ENCODE data around the gene OR52H1. TPM values are rescaled to one million over a fixed set of nuclear protein-coding genes. Genes with fewer than 3 reads are reported as not detected.

OR52H1 gene
- total and polyA plus RNA-seq, 2 of the 8 experiments (the other 6 are each of a cell fraction or from before 2014, with no cell fraction given), result 0.09 TPM; not detected in 1

DNA sequence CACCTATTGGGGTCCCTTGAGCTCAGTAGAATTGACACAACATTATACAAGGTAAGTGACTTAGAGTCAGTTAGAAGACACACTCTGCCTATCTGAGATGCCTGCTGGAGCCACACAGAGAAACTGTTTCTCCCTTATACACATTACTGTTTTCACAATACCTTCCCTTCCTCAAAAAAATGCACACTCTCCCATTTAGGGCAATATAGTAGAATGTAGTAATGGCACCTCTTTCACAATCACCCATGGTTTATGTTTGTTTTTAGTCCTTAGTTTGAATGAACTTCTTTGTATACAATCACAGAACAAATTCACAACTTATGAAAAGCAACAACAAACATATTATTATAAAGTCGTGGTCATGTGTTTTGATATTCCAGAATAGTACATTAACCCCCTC, 14.3 kb downstream of the OR52H1 start:
- Histone ChIP-seq H3K4me2 (ENCODE audit: insufficient read depth in 1 of 2, low read depth in 2 of 2, low read length in 2 of 2) (no peak overlapping the region), H3K79me1 (ENCODE audit: low read depth, low read length) (no peaks in the 10 kb centered on the region), H2AFZ (ENCODE audit: low read length) (no peak overlapping the region), H3K4me3 (ENCODE audit: extremely low read depth in 1 of 4, insufficient read depth in 2 of 4, low read depth in 3 of 4, low read length in 4 of 4) (no peak overlapping the region), H3K9ac (replicated peaks in 1 of 4; ENCODE audit: extremely low read depth in 1 of 4, low read depth in 3 of 4, low read length in 3 of 4) (no peak overlapping the region), H2BK20ac (ENCODE audit: low read length) (no peak overlapping the region), H3K56ac (replicated peaks; ENCODE audit: insufficient read length, low read depth, low read length) (no peak overlapping the region), H4K8ac (ENCODE audit: extremely low read depth, insufficient read depth, low read length) (no peak overlapping the region), H3K23ac (ENCODE audit: insufficient read length) (no peak overlapping the region), H3K79me2 (ENCODE audit: control insufficient read depth in 1 of 2, insufficient read depth in 2 of 2, low read length in 2 of 2) (no peaks in the 10 kb centered on the region), H3K23me2 (ENCODE audit: low read depth, low read length) (no peaks in the 10 kb centered on the region), H3K14ac (ENCODE audit: insufficient read length) (no peak overlapping the region), H2BK12ac (ENCODE audit: low read depth, low read length) (no peak overlapping the region), H2BK5ac (ENCODE audit: low read depth, low read length) (no peak overlapping the region), H3K4ac (replicated peaks; ENCODE audit: insufficient read length, low read depth, low read length) (no peak overlapping the region), H2AK5ac (ENCODE audit: low read depth, low read length) (no peak overlapping the region), H4K20me1 (replicated peaks in 1 of 2; ENCODE audit: control insufficient read depth in 1 of 2, insufficient read depth in 2 of 2, low read length in 2 of 2) (no peaks in the 10 kb centered on the region), H3K36me3 (ENCODE audit: control insufficient read depth in 2 of 4, insufficient read depth in 4 of 4, low read length in 3 of 4) (no peaks in the 10 kb centered on the region), H3K27me3 (replicated peaks in 1 of 4; ENCODE audit: control insufficient read depth in 3 of 4, extremely low read depth in 1 of 4, insufficient read depth in 3 of 4, low read length in 3 of 4) (no peaks in the 10 kb centered on the region; a peak in 1 of 7 replicates), H3K18ac (ENCODE audit: extremely low read depth, low read length) (no peak overlapping the region), H3K9me3 (ENCODE audit: insufficient read depth in 2 of 2, low read depth in 1 of 2, low read length in 1 of 2) (no peaks in the 10 kb centered on the region), H2BK15ac (ENCODE audit: low read length) (no peak overlapping the region), H3K27ac (ENCODE audit: low read depth, low read length) (no peak overlapping the region), H3K4me1 (replicated peaks in 1 of 4; ENCODE audit: control insufficient read depth in 3 of 4, insufficient read depth in 4 of 4, low read length in 3 of 4) (no peaks in the 10 kb centered on the region), H4K5ac (ENCODE audit: insufficient read length, low read depth, low read length) (no peak overlapping the region), H2BK120ac (replicated peaks; ENCODE audit: low read depth, low read length) (no peak overlapping the region), H4K91ac (replicated peaks; ENCODE audit: insufficient read length, low read length) (no peak overlapping the region)
- POLR2A ChIA-PET (ENCODE audit: partially characterized antibody), result no interaction called here
- CTCF ChIA-PET (ENCODE audit: partially characterized antibody), result interaction anchor here (1.4 kb wide), 1 partner anchor 11 kb away, joined by 3 read pairs; no protein-coding TSS in a partner anchor
- FAIRE-seq, result no peak
- 85% methylated on average over 1 of the region's 1 CpG; no CpG with 5 or more reads in 1 of the 2 experiments for WGBS, 2 experiments (ENCODE audit: extremely low coverage in 1 of 2, insufficient coverage in 1 of 2, insufficient read length in 1 of 2, insufficient replicate concordance in 2 of 2, low coverage in 1 of 2, low lambda C conversion rate in 2 of 2, missing lambda C conversion rate in 1 of 2)
- DNase-seq (ENCODE audit: low read depth in 1 of 2, low spot score in 2 of 2), result no peak
- no peak for TF ChIP-seq NANOG (IDR thresholded peaks at IDR 0.05; ENCODE audit: insufficient read depth, low read depth, low read length, poor library complexity, severe bottlenecking)

All from H1 (cell line).